ENCODE data around the gene SPCS1. TPM values are rescaled to one million over a fixed set of nuclear protein-coding genes. Genes with fewer than 3 reads are reported as not detected.

Gene SPCS1
- total RNA-seq, 1 experiment from 2014 or later: 124 TPM

GRCh38 chr3:52722491-52722890 is 16.6 kb downstream of the SPCS1 start:
- no peak for DNase-seq (ENCODE audit: low read depth, low spot score)
- CTCF ChIA-PET: no interaction called here

More at GRCh38 chr3:52722491-52722890, 16.6 kb downstream of the SPCS1 start:
- H3K4me3 ChIP-seq (replicated peaks in 1 of 2; ENCODE audit: low read depth in 1 of 2, low read length in 2 of 2): no peak overlapping the region
- TF ChIP-seq MAX (IDR thresholded peaks at IDR 0.05) (no peak), YY1 (IDR thresholded peaks at IDR 0.05; ENCODE audit: extremely low read depth, insufficient replicate concordance, low read depth, low read length) (no peak), SIN3A (IDR thresholded peaks at IDR 0.05; ENCODE audit: low read depth) (no peak), CEBPB (IDR thresholded peaks at IDR 0.05; ENCODE audit: low read depth) (no peak), RAD21 (IDR thresholded peaks at IDR 0.05; ENCODE audit: low read depth) (no peak), EGR1 (IDR thresholded peaks at IDR 0.05; ENCODE audit: low read depth) (no peak), POLR2AphosphoS5 (IDR thresholded peaks at IDR 0.05; ENCODE audit: low read depth, low read length) (no peak), EZH2 (IDR thresholded peaks at IDR 0.05) (no peak), SRF (IDR thresholded peaks at IDR 0.05; ENCODE audit: low read depth) (no peak), REST (IDR thresholded peaks at IDR 0.05; ENCODE audit: low read depth) (no peak), EZH2phosphoT487 (IDR thresholded peaks at IDR 0.05; ENCODE audit: borderline replicate concordance) (no peak), JUND (IDR thresholded peaks at IDR 0.05) (no peak), FOSL1 (IDR thresholded peaks at IDR 0.05; ENCODE audit: low read depth) (no peak)
- no peaks in the 10 kb centered on the region for H3K9me2 ChIP-seq (ENCODE audit: insufficient read depth)
- no peak overlapping the region for H3K27ac ChIP-seq (ENCODE audit: low read depth, low read length)
- BruUV-seq (replicated peaks): no TSS peak
- no peaks in the 10 kb centered on the region for H3K4me1 ChIP-seq (ENCODE audit: control insufficient read depth in 1 of 2, insufficient read depth in 2 of 2, low read length in 2 of 2)
- no peak for ATAC-seq
- no peaks in the 10 kb centered on the region for H4K20me1 ChIP-seq (ENCODE audit: insufficient read depth)
- no peak overlapping the region for H3K4me2 ChIP-seq (ENCODE audit: low read length)
- H3K27me3 ChIP-seq (ENCODE audit: insufficient read depth, low read length): no peaks in the 10 kb centered on the region
- no peak overlapping the region for H2AFZ ChIP-seq (ENCODE audit: low read depth, low read length, poor library complexity, severe bottlenecking)
- no peaks in the 10 kb centered on the region for H3K79me2 ChIP-seq (ENCODE audit: insufficient read depth, low read length)
- ChIA-PET POLR2A (no interaction called here), RAD21 (ENCODE audit: low non-redundant PET in 1 of 2, low total read pairs in 2 of 2, uncharacterized antibody in 2 of 2, unreplicated experiment in 2 of 2) (no interaction called here)
- no peak overlapping the region for H3K9ac ChIP-seq (ENCODE audit: low read length)
- H3K36me3 ChIP-seq (ENCODE audit: control insufficient read depth in 1 of 2, insufficient read depth in 2 of 2, low read length in 2 of 2): peaks cover 0 to 3% of the 10 kb centered on the region in 2 experiments; a peak in 1 of 4 replicates
- intact Hi-C loops (cut with micrococcal nuclease): no loop called here
- no peaks in the 10 kb centered on the region for H3K9me3 ChIP-seq (ENCODE audit: control insufficient read depth in 1 of 2, insufficient read depth in 1 of 2, low read depth in 1 of 2, low read length in 2 of 2)
